ENCODE results near the gene WDR86. TPM values are rescaled to one million over a fixed set of nuclear protein-coding genes. Genes with fewer than 3 reads are reported as not detected.

WDR86 gene
- polyA plus RNA-seq, 12 donors = 2.3 to 25.2 (median 4.6) TPM; not detected in 1

DNA sequence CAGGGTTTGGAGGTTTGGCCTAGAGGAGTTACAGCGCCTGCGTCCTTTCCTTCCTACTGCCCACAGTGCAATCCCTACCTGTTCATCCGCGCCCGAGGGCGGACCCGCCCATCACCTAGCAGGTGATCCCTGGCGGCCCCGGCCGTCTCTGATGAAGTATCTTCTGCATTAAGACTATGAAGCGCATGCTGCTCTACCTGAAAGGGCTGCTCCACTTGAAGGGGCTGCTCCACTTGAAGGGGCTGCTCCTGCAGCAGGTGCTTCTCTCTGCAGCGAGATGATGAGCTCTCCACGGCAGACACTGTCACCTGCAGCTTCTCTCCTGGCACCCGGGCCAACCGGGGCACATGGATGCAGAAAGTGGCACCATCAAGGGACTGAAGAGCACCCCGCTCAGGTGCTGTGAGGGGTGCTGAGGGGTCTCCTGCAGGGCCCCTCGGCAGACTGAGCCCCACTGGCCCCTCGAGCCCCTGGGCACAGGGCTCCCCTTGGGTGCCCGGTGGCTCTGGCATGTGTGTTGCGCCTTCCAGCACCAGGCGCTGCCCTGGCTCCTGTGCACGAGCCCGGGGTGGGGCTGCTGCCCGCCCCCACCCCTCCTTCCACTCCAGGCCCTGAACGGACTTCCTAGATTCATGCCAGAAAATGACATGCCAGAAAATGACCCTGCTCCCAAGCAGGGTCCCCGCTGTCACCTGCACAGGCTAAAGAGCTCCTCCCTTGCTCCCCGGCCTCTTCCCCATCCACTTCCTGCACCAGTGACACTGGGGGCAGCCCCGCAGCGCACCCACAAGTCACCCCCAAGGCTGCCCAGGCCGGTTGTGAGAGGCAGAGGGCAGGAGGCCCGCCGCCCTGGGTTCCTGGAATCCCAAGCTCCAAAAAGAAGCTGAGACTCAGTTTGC, 29.4 kb downstream of the WDR86 start:
- no peak for DNase-seq

DNA sequence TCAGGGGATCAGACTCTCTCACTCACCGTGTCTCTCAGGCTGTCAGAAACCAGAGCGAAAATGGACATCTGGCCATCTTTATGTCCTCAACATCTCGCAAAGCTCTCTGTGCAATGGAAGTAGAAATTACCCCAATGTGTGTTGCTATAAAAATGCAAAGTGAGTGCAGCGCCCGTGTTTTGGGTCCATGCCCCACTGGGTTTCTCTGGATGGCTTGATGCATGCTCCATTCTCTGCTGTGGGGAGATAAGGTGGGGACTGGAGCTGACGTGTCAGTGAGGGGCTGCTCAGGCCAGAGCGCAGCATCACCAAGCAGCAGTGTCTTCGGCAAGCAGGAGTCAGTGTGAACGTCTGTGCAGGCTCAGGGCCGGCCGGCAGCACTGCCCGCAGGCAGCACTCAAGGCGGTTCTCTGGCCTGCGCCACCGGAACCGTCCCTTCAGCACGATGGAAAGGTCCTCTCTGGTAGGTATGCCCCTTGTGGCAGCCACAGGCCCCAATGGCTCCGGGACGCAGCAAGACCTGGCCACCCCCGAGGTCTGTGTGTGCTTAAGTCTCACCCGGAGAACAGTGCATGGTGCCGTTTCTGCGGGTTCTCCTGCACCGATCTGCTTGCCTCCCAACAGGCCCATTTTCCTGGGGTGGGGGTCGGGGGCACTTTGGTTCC, 30.2 kb downstream of the WDR86 start:
- no peak for DNase-seq

DNA sequence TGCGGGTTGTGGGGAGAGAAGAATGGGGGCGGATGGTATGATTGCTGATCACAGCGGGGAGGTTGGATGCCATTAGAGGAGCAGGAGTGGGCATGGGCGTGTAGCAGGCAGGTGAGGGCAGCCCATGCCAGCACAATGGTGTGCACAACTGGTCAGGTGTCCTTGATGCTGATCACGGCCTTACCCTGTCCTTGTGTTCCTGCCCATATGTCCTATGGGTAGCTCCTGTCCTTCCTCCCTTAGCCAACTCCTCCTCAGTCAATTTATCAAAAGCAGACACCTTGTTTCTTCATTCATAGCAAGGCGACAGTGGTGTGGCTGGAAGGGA, 30.7 kb downstream of the WDR86 start:
- no peak for DNase-seq

DNA sequence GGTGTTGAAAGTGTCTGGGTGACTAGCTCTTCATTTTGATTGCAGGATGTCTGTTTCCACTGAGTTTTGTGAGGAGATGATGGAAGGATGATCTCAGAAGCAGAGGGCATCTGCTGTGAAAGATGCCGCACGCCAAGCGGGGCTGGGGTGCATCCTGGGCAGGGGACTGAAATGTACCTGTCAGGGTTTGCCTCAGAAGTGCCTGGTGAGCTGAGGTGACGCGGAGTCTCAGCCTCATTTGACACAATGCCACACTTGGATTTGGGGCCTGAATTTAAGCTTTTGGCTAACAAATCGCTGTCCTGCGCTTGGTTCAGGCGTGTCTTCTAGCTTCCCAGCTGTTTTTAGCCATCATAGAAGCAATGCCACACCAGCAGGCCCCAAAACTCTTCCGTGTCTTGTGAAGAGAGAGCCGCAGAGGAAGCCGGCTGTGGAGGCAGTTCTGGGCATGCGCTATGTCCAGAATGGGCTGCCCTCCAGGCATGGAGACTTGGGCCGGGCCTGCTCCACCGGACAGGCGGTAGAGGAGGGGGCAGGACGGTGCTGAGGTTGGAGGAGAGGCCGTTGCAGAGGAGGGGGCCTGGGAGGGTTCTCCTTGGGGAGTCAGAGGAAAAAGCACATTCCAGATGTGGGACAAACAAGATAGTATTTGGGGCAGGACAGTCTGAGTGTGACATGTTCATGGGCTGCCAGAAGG, 31.2 kb downstream of the WDR86 start:
- DNase-seq = no peak

DNA sequence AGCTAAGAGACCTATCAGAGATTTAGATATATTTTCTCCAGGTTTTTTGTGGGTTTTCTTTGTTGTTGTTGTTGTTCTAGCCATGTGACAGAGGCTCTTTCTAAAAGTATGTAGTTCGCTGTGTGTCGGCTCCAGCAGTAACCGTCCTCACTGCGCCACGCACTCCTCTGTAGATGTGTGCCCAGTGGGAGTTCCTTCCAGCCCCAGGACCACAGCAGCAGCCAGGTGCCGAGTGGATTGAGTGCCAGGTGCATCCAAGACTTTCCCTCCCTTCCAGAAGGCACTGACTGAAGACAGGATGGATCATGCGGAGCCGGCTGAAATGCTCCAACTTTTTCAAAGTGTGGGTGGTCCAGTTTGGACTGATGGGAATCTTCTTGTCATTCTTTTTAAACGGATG, 31.8 kb downstream of the WDR86 start:
- no peak for DNase-seq

DNA sequence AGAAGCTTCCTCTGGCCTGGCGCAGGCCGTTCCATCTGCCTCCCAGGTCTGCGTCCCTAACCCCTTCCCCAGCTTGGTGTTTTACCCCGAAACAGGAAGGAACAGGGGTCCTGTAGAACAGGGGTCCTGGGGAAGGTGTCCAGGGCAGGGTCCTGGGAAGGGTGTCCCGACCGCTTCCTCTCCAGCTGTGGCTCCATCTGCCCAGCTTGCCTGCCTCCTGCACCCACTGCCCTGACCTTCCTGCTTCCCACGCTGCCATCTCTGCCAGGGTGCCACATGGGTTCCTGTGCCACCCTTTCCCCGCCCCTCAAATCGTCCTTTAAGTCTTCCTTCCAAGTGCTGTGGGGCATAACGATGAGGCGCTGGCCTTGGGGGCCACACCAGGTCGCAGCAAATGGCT, 32.4 kb downstream of the WDR86 start:
- DNase-seq = no peak

DNA sequence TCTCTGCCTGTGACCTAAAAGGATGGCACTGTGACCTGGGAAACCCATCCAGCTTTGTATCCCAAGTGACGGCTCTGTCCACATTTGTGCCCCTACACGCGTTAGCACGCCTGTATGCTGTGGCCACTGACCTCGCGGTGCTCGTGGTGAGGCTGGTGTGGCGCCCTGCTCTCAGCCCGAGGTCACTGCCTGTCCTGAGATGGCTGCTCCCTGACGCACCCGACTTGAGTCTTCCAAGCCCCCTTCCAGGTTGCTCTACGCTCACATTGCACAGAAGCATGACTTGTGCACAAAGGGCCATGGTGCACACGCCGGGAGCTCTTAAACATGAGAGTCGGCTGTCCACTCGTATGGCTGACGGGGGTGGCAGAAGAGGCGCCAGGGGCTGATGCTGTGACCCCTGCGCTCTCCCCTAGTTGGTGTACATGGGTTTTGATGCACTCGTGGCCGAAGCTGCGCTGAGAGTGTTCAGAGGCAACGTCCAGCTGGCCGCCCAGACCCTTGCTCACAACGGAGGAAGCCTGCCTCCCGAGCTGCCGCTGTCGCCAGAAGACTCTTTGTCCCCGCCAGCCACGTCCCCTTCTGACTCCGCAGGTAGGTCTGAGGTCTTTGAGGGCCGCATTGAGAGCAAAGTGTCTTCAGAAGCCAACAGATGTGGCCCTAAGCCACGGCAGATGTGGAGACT, 33.5 kb downstream of the WDR86 start:
- DNase-seq = no peak

DNA sequence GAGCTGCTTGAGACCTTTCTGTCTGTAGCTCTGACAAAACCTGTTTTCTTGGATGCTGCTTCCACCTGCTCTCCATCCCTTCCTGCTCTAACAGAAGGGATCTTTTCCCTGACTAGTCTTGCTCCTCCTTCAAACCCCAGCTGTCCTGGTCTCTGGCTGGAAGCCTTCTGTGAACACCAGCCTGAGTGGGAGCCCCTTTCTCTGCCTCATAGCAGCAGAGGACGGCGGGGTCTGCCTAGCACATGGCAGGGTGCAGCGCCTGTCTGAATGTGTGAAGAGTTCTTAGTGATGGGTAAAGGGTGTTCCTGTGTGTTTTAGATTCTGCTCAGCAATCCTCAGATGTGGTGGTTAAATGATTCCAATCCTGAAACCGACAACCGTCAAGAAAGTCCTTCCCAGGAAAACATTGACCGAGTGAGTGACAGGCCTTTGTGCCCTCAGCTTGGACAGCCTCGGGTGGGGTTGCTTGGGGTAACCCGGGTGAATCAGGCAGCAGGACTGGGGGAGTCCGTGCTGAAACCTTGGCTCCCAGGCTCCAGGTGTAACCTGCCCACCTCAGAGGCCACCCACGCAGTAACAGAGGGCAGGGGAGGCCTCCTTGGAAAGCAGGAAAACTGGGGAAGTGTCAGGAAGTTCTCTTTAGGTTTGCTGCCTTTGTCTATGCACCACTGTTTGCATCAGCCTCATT, 34.2 kb downstream of the WDR86 start:
- DNase-seq = no peak

DNA sequence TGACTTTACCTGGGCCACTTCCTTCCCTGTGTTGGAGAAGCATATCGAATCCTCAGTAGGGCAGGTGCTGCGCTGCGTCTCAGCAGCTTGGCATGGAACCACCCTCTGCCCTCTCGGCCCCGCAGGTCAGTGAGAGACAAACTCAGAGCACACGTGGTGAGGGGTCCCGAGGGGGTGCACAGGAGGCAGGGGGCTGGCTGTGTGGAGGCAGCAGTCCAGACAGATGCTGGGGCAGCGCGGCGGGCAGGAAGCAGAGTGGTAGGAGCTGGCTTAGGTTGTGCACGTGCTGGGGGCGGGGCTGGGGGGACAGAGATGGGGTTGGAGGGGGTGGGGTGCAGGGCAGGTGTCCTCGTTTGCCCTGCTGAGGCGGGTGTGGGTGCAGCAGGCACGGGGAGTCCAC, 35.1 kb downstream of the WDR86 start:
- no peak for DNase-seq

DNA sequence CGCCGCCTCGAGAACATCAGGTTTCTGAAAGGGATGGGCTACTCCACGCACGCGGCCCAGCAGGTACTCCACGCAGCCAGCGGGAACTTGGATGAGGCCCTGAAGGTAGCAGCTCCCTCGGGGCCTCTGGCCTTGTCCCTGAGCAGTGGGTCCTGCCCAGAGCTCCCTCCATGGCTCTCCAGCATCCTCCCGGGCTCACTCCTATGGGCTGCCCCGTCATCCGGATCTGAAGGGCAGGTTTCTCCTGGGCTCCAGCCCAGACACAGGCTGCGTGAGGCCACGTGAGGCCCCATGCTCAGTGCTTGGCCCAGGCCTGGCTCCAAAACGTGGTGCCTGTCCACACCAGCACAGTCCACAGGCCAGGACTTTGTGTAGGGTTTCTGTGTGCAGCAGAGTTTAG, 35.7 kb downstream of the WDR86 start:
- no peak for DNase-seq

DNA sequence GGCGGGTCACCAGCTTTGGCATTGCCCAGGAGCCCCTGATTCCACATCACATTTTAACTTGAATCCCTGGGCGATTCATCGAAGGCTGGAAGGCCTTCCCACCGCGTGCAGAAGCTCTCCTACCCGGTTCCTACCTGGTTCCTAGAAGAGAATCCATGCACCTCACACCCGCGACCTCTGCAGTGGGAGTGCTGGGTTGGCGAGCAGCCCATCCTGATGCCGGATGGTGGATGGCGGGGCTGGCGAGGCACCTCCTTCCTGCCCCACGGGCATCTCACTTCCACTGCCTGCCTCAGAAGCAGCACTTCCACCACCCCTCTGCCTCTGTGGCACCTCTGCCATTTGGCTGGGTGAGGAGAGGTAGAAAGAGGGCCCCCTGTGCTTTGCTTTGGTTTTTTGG, 36.2 kb downstream of the WDR86 start:
- no peak for DNase-seq

DNA sequence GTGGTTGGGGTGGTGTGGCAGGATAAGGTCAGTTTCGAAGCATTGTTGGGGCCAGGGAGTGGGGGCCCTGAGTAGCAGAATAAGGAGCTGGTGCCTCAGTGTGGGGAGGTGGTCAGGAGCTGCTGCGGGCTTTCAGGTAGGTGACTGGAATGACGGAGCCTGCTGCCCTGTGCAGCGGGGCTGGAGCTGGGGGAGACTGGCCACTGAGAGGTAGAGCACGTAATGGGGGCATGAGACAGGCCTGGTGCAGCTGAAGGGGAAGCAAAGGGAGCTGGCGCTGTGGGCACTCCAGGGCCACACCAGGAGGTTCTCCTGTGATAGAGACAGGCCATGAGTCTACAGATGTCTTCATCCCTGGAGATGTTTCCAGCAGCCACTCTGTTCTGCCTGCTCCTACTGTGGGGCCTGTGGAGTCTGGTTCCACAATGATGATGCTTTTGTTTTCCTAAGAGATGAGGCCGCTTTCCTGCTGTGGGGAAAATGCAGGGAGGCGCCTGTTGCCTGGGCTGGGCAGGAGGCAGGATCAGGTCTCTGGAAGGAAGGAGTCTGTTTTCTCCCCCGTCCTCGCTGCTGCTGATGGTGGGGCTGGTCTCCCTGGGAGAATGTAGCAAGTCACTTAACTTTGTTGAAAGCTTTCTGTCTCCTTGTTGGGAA, 37.1 kb downstream of the WDR86 start:
- no peak for DNase-seq

DNA sequence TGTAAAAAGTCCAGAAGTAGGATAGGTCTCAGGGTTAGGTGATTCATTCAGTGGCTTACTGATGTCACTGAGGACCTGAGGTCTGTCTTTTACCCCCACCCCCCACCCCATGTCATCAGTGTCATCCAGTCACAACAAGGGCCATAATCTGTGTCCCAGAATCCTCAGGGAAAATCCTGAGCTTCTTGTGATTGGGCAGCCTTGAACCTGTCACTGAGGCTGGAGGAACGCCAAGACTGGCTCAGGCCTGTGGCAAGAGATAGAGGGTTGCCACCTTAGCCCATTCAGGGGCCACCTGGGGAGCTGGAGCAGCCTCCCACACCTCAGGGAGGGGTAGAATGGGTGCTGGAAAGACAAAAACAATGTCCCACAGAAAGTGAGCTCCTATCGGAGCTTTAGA, 38.6 kb downstream of the WDR86 start:
- no peak for DNase-seq

DNA sequence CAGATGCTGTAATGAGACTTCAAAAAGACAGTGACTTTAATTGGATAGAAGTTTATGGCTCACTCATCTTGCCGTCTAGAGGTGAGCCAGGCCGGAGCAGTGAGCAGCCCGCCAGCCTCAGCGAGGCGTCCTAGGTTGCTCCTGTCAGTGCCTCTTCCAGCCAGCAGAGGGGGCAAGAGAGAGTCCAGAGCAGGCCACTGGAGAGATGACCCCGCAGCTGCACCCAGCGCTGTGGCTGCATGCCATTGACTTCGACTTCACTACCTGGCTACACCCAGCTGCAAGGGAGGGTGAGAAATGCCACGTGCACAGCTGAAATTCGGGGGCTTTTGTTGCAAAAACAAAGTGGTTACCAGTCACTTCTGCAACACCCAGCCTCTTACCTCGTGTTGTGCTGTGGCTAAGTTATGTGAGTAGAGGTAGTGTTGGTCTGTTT, 41.7 kb downstream of the WDR86 start:
- peak; percentile 79 for DNase-seq

DNA sequence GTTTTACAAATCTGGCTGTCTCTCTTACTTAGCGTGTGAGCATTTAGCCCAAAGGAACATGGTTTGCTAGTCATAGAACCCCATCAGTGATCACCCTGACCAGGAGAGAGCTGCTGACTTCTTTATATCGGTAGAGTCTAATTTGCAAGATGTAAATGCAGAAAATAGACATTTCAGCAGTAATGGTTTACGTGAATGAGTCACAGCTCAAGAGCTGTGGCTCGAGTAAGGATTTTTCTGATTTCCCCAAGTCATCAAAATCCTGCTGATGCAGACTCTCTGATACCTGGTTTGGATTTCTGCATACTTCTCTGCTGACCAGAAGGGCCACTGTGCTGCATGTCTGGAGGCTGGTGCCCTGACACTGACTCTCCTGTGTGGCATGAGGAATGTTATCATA, 42.6 kb downstream of the WDR86 start:
- DNase-seq = no peak

DNA sequence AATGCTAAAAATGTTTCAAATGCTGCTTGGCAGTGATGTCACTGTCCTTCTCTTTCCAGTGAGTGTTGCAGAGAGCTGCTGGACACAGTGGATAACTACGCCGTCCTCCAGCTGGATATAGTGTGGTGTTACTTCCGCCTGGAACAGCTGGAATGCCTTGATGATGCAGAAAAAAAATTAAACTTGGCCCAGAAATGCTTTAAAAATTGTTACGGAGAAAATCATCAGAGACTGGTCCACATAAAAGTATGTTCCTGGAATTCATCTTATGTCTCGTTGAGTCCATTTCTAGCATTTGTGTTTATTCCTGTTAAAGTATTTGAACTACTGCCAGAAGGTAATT, 43.0 kb downstream of the WDR86 start:
- peak; percentile 86 for DNase-seq

DNA sequence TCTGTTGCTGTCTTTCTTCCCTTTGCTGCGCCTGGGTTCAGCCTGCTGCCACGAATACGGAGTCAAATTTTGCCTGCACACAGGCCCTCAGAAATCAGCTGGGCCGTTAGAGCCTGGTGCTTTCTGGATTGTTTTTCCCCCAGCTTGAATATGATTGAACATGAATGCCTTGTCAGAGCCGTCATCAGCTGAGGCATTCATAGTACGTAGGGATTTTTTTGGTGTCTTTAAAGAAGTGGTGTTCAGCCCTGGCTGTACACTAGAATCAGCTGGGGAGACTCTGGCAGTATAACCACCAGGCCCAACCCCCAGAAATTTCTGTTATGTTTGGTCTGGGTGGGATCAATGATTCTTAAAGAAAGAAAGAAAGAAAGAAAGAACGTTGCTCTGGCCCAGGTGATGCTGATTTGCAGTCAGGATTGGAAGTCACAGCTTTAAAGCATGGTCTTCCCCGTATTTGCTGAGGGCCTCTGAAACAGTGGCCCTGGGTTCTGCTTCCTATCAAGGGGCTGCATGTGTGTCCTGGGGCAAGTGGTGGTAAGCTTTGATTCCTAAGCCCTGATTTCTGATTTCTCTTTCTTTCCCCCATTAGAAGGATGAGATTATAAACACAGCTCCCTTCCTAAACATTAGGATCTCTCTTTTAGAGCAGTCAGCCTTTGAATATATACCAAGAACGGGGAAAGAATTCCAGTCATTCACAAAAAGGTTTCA, 43.5 kb downstream of the WDR86 start:
- DNase-seq = no peak

DNA sequence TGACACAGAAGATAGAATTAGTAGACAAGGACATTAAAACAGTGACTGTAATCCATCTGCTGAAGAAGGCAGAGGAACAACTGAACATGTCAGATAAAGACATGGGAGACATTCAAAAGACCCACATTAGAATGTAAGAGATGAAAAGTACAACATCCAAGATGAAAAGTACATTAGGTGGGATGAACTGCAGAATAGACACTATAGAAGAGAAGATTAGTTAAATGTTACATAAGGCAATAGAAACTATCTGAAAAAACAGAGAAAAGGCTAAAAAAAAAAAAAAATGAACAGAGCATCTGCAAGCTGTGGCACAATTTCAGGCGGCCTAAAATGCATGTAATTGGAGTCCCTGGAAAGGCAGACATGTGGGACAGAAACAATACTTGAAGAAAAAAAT, 46.7 kb downstream of the WDR86 start:
- no peak for DNase-seq

DNA sequence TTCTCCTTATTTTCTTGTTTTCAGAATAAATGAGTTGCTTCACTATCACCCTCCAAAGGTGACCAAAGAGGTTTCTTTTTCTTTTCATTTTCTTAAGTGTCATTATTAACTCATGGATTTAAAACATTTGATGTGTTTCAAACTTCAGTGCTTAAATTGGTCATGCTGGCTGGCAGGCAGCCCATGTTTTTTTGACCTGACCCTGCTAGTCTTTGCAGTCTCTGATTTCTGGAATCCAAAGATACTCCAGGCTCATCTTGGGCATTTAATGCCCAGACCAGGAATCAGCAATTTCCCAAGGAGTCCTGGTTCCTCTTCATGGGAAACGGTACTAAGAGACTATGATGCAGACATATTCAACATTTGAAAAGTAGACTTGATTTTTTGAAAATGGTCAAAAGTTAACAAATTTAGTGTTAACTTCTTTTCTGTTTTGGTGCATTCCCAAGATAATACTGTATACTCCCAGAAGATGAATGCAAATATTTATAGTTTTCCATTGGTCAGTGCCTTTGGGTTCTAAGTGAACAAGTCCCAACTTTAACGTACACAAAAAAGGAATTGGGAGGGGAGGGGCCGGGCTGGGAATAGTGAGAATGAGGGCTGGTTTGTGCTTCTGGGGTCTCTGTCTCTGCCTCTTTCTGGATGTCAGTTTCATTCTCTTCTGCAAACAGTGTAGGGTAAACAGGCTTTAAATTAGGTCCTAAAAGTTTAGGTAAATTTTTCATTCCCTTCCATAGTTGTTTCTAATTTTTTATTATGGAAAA, 48.5 kb downstream of the WDR86 start:
- DNase-seq = no peak

DNA sequence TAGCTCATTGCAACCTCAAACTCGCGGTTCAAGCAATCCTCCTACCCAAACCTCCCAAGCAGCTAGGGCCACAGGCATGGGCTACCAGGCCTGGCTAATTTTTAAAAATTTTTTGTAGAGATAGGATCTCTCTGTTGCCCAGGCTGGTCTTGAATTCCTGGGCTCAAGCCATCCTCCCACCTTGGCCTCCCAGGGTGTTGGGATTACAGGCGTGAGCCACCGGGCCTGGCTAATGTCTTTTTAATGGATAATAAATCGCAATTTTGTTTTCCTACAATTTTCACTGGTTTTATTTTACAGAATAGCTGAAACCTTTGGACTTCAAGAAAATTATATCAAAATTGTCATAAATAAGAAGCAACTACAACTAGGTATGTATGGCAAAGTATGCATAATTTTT, 57.3 kb downstream of the WDR86 start:
- DNase-seq = no peak
